Cardiac fibroblast (primary cell): ENCODE results near the gene LMBR1.
"Not testable (repeated sequence)": the region's sequence is repeated elsewhere in the genome, so short reads cannot be mapped to it uniquely, and the experiment has no call there.

Experiments used
- DNase-seq, 2 donors: peaks; one replicate each; pipeline versions ENCODE4 v3.0.0 to v3.0.0-alpha.2; 2010; ENCODE audit warnings: low read depth in 2 of 2
- H3K4me3 ChIP-seq, 2 donors: replicated peaks in 1 of 2; 1 replicate in 1 of 2; 2 replicates in 1 of 2; pipeline ENCODE4 v1.5.1; 2011; ENCODE audit warnings: low read depth in 2 of 2, low read length in 2 of 2, mild to moderate bottlenecking in 2 of 2, moderate library complexity in 1 of 2
- TF ChIP-seq, protein P1 (sequence below): IDR thresholded peaks from one replicate; pipeline ENCODE4 v1.5.1; 2011; ENCODE audit warnings: low read depth, mild to moderate bottlenecking, low read length, inconsistent platforms

Gene LMBR1

DNA sequence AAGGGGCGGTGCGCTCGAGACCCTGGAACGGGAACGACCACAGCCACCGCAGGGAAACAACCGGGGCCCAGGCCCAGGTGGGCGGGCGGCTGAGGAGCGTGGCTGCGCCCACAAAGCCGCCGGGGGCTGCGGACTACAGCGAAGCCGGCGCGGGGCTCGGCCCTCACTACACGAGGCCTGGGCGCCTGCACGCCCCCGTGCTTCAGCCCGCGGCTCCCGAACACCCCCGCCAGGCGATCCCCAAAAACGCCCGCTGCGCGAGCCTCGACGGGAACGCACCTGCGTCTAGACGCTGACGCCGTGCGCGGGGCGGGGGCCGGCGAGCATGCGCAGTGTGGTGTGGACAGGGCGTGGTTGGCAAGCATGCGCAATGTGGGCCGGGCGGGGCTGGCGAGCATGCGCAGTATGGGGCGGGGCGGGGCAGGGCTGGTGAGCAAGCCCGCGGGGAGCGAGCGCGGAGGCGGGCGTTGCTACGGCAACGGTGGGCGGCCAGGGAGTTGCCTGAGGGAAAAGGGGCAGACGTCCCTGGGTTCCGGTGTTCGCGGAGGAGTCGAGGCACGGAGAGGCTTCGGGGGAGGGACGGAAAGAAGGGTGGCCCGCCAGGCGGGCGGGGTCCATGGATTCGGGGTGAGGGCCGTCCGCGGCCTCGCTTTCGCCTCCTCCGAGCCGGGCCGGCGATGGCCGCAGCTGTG is 252.6 kb downstream of the LMBR1 start, which contains the start of gene RNF32:
Gene RNF32, plus strand, starts transcription at position 518 of the 692 bp plus-strand sequence. CDS start 3,104 bp downstream, outside the sequence.
- peak within 1 kb of the TSS; percentile 71 to 80 for H3K4me3 ChIP-seq
- DNase-seq: peak; percentile 92 to 94
- TF ChIP-seq, protein P1, sequence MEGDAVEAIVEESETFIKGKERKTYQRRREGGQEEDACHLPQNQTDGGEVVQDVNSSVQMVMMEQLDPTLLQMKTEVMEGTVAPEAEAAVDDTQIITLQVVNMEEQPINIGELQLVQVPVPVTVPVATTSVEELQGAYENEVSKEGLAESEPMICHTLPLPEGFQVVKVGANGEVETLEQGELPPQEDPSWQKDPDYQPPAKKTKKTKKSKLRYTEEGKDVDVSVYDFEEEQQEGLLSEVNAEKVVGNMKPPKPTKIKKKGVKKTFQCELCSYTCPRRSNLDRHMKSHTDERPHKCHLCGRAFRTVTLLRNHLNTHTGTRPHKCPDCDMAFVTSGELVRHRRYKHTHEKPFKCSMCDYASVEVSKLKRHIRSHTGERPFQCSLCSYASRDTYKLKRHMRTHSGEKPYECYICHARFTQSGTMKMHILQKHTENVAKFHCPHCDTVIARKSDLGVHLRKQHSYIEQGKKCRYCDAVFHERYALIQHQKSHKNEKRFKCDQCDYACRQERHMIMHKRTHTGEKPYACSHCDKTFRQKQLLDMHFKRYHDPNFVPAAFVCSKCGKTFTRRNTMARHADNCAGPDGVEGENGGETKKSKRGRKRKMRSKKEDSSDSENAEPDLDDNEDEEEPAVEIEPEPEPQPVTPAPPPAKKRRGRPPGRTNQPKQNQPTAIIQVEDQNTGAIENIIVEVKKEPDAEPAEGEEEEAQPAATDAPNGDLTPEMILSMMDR: no peak

DNA sequence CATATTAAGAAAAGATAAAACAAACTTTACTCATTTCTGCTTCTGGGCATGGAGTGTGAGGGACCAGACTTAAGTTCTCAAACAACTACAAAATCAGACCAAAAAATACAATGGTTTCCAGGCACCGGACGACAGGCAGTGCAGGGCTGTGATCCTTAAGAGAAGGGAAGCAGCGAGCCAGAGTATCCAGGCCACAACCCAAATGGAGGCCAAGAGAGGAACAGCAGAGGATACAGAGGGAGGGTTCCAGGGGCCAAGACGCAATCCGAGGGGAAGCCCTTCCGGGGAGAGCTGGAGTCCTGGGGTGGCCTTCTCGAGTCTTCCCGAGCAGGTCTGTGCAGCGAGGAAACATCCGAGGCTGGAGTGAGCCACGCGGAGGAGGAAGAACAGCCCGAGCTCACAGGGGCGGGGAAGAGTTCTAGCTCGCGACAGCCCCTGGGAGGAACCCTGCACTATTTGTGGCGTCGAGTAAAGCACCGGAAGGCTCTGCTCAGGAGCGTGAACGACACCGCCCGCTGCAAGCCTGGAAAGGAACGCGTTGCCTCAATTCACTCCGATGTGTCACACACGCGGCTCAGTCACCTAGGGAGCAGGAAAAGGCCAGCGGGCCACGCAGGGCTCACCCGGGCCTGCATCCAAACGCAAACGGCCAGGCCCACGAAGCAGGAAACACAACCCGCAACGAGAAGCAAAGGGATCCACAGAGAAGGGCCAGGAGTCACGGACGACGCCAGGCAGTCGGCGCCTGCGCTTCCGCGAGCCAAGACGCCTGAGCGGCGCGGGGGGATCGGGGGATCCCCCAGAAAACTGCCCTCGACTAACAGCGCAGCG is 253.3 kb downstream of the LMBR1 start:
- peak overlapping the region; percentile 71 to 80 for H3K4me3 ChIP-seq
- TF ChIP-seq, protein P1: no peak
- no peak for DNase-seq

DNA sequence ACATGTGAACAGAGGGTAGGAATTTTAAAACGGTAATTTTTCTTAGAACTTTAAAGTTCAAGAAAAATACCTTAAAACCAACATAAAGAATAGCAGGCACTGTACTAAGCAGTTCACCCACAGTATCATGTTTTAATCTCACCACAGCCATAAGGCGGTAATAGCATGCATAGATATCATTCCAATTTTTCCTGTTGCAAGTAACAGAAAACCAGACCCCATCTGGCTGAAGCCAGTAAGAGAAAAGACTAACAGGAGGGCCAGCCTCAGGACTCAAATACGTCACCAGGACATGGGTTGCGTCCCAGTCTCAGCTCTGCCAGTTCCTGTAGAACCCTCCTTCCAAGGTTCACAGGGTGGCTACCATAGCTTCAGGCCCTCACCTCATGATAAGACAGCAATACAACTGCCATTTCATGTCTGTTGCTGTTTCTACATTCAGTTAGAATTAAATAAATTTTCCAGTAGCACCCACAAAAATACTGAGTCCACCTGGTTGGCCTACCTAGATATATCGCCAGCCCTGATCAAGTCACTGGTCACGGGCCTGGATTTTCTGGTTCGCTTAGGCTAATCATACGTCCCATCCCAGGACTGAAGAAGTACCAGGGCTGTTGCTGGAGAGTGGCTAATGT is 254.4 kb downstream of the LMBR1 start:
- H3K4me3 ChIP-seq: no peak overlapping the region
- TF ChIP-seq, protein P1: no peak
- no peak for DNase-seq

DNA sequence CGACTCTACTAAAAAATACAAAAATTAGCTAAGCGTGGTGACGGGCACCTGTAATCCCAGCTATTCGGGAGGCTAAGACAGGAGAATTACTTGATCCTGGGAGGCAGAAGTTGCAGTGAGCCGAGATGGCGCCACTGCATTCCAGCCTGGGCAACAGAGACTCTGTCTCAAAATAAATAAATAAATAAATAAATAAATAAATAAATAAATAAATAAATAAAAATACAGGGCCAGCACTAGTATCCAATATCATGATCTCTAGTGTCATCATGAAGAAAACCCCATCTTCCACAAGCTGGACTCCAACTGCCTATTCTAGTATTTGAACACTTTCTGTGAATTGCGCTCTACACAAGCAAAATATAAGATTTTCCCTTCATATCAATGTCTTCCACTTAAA is 255.9 kb downstream of the LMBR1 start:
- not testable (repeated sequence) for DNase-seq, H3K4me3 ChIP-seq

DNA sequence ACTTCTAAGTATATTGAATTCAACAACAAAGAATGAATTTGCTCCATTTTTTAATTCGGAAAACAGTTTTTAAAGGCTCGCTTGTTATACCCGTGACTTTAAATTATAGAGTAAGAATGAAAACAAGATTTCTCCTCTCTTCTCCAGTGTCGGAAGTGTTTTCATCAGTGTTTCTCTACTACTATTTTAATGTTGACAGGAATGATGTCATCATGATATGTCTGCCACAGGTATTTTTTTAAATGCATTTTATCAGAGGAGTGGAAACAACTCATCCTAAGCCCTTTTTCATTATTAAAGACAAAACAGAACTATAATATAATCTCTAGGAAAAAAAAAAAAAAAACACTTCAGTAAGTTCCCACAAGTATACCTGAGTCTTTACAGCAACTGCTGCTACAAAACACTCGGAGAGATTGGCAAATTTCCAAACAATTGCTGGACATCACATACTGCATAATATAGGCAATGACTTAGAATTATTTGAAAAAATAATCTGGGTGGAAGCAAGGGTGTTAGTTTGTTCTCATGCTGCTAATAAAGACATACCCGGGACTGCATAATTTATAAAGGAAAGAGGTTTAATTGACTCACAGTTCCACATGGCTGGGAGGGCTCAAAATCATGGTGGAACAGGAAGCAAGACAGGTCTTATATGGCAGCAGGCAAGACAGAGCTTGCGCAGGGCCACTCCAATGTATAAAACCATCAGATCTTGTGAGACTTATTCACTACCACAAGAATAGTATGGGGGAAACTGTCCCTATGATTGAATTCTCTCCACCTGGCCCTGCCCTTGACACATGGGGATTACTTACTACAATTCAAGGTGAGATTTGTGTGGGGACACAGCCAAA is 257.2 kb downstream of the LMBR1 start:
- TF ChIP-seq, protein P1: no peak
- no peak overlapping the region for H3K4me3 ChIP-seq
- DNase-seq: no peak

DNA sequence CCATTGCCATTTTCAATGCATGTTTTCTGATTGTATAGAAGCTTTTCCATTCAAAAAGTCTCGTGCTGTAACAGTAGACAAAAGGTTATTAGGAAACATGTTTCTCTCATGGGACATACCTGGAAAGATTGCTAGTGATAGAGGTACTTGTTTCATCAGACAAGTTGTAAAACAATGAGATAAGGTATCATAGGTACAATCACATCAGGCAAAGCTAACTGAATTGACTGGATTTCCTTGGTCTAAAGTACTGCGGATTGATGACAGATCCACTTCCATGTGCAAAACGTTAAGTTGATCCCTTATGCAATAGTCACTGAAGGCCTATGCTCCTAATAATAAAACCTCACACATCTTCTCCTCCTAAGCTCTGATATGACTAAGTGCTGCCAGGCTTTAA is 258.9 kb downstream of the LMBR1 start:
- H3K4me3 ChIP-seq: no peak overlapping the region
- no peak for DNase-seq
- TF ChIP-seq, protein P1: no peak
